ENCODE measurements around the gene CCDC18. TPM values are rescaled to one million over a fixed set of nuclear protein-coding genes. Genes with fewer than 3 reads are reported as not detected.

The CCDC18 gene, protein sequence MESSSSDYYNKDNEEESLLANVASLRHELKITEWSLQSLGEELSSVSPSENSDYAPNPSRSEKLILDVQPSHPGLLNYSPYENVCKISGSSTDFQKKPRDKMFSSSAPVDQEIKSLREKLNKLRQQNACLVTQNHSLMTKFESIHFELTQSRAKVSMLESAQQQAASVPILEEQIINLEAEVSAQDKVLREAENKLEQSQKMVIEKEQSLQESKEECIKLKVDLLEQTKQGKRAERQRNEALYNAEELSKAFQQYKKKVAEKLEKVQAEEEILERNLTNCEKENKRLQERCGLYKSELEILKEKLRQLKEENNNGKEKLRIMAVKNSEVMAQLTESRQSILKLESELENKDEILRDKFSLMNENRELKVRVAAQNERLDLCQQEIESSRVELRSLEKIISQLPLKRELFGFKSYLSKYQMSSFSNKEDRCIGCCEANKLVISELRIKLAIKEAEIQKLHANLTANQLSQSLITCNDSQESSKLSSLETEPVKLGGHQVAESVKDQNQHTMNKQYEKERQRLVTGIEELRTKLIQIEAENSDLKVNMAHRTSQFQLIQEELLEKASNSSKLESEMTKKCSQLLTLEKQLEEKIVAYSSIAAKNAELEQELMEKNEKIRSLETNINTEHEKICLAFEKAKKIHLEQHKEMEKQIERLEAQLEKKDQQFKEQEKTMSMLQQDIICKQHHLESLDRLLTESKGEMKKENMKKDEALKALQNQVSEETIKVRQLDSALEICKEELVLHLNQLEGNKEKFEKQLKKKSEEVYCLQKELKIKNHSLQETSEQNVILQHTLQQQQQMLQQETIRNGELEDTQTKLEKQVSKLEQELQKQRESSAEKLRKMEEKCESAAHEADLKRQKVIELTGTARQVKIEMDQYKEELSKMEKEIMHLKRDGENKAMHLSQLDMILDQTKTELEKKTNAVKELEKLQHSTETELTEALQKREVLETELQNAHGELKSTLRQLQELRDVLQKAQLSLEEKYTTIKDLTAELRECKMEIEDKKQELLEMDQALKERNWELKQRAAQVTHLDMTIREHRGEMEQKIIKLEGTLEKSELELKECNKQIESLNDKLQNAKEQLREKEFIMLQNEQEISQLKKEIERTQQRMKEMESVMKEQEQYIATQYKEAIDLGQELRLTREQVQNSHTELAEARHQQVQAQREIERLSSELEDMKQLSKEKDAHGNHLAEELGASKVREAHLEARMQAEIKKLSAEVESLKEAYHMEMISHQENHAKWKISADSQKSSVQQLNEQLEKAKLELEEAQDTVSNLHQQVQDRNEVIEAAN (N-terminal part only)
- total RNA-seq: 10 to 100 TPM; 11.7 to 17.2 (median 14.4) TPM
- 20.8 TPM for total RNA-seq (2013)

DNA sequence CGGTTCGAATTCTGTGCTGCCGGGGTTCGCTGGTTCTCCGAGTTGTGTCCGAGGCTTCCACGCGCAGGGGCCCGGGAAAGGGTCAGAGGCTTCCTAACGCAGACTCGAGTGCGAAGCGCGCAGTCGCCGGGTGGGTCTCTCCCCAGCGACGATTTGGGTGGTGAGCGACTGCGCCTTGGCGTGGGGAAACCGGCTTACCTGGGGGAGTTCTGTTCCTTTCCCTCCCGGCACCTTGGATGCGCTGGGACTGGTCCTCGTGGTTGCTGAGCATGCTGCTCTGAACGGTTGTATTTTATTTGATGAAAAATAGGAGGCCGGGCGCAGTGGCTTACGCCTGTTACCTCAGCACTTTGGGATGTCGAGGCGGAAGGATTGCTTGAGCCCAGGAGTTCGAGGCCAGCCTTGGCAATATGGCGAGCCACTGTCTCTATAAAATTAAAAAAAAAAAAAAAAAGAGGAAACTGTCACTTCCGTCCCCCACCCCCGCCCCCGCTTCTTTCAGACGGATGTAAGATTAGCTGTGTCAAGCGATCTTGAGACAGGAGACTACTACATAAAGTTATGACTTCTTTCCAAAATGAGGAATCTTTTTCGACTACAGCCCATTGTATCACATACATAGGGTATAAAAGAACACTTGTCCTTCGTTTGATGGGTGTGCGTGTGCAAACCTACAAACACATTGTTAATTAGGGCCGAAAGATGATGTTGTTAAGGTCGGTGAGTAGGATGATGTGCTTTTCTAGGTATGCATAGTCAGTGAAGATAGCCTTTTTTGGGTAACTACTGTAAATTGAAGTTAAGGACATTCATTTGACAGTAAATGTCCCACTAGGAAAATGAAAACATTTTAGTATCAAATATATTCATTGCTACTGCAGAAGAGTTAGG lies at the start of gene CCDC18:
Gene CCDC18 (plus strand): TSS at position 2 of the 891 bp plus-strand sequence. CDS start 2,638 bp downstream, outside the sequence.
- Histone ChIP-seq H3K4me3 (ENCODE audit: low read length) (peak within 1 kb of the TSS; percentile 93), H3K27ac (ENCODE audit: low read length) (peak within 1 kb of the TSS; percentile 97), H3K9me3 (ENCODE audit: control insufficient read depth, insufficient read depth, low read length) (no peaks in the 10 kb centered on the region), H3K27me3 (ENCODE audit: control insufficient read depth, insufficient read depth, low read length) (no peaks in the 10 kb centered on the region), H3K4me1 (ENCODE audit: control insufficient read depth, insufficient read depth, low read length) (peaks cover 26% of the 10 kb centered on the region), H3K36me3 (ENCODE audit: control insufficient read depth, insufficient read depth, low read length) (peaks cover 10% of the 10 kb centered on the region)
- H3K4me1 Mint-ChIP-seq: peaks cover 34 to 52% of the 10 kb centered on the region in 2 donors
- no peaks in the 10 kb centered on the region for H3K36me3 Mint-ChIP-seq
- H3K27ac Mint-ChIP-seq: peak within 1 kb of the TSS; percentile 95
- ATAC-seq: peak; percentile 25 to 54 (median 40)
- intact Hi-C loops (cut with micrococcal nuclease): loop anchor here (1.0 to 2.0 kb wide), 4 partner anchors 102 to 350 kb away; partner anchors contain the start of genes DIPK1A and MTF2
- peak within 1 kb of the TSS; percentile 89 for H3K4me3 Mint-ChIP-seq
- TF ChIP-seq, protein P1, sequence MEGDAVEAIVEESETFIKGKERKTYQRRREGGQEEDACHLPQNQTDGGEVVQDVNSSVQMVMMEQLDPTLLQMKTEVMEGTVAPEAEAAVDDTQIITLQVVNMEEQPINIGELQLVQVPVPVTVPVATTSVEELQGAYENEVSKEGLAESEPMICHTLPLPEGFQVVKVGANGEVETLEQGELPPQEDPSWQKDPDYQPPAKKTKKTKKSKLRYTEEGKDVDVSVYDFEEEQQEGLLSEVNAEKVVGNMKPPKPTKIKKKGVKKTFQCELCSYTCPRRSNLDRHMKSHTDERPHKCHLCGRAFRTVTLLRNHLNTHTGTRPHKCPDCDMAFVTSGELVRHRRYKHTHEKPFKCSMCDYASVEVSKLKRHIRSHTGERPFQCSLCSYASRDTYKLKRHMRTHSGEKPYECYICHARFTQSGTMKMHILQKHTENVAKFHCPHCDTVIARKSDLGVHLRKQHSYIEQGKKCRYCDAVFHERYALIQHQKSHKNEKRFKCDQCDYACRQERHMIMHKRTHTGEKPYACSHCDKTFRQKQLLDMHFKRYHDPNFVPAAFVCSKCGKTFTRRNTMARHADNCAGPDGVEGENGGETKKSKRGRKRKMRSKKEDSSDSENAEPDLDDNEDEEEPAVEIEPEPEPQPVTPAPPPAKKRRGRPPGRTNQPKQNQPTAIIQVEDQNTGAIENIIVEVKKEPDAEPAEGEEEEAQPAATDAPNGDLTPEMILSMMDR (IDR thresholded peaks at IDR 0.05): no peak
- WGBS (ENCODE audit: insufficient coverage): under 1% methylated on average over 43 of the region's 43 CpGs
- no peaks in the 10 kb centered on the region for H3K27me3 Mint-ChIP-seq (ENCODE audit: low read depth in 2 of 2)
- H3K9me3 Mint-ChIP-seq: no peaks in the 10 kb centered on the region
- peak in 1 of 2 donors; percentile 87 for DNase-seq

DNA sequence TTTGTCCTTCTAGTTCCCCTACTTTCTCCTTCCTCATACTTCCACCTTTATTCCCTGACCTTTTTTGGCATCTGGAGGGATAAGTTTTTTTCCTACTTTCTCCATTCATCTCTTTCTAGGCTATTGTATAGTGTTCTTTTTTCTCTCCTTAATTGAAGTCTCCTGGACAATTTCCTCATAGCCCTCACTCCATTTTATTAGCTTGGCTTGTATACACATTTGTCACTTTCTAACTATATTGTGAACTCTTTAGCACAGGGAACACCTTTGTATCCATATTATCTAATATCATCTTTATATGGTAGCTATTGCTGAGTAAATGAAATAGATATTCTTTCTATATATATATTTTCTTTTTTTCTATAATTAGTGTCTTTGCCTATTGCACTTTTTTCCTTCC lies 47.9 kb upstream of the CCDC18 start:
- Mint-ChIP-seq H3K9me3 (no peaks in the 10 kb centered on the region), H3K36me3 (peaks cover 7% of the 10 kb centered on the region), H3K4me3 (no peak overlapping the region), H3K27me3 (ENCODE audit: low read depth in 2 of 2) (no peaks in the 10 kb centered on the region), H3K27ac (no peak overlapping the region), H3K4me1 (no peaks in the 10 kb centered on the region)
- Histone ChIP-seq H3K4me1 (ENCODE audit: control insufficient read depth, insufficient read depth, low read length) (no peaks in the 10 kb centered on the region), H3K27ac (ENCODE audit: low read length) (no peak overlapping the region), H3K36me3 (ENCODE audit: control insufficient read depth, insufficient read depth, low read length) (peaks cover 59% of the 10 kb centered on the region), H3K27me3 (ENCODE audit: control insufficient read depth, insufficient read depth, low read length) (no peaks in the 10 kb centered on the region), H3K4me3 (ENCODE audit: low read length) (no peak overlapping the region), H3K9me3 (ENCODE audit: control insufficient read depth, insufficient read depth, low read length) (no peaks in the 10 kb centered on the region)
- no peak for ATAC-seq
- TF ChIP-seq, protein P1 (IDR thresholded peaks at IDR 0.05): no peak
- DNase-seq: no peak
- intact Hi-C loops (cut with micrococcal nuclease): no loop called here

DNA sequence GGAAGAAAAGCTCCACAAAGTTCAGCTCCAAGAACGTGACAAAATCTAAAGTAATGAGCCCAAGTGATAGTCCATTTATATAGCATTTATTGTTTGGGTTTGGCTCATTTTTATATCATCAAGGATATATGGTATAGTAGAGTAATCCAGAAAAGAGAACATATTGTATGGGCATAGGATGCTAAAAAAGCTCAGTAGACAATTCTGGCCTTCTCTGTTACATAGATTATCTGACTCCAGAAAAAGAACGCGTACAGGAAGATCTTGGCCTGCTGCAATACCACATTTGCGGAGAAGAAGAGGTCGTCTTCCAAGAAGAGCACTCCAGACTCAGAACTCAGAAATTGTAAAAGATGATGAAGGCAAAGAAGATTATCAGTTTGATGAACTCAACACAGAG lies 44.1 kb upstream of the CCDC18 start:
- no peaks in the 10 kb centered on the region for H3K4me1 ChIP-seq (ENCODE audit: control insufficient read depth, insufficient read depth, low read length)
- peaks cover 64% of the 10 kb centered on the region for H3K36me3 ChIP-seq (ENCODE audit: control insufficient read depth, insufficient read depth, low read length)
- H3K27ac ChIP-seq (ENCODE audit: low read length): no peak overlapping the region
- no peaks in the 10 kb centered on the region for H3K27me3 Mint-ChIP-seq (ENCODE audit: low read depth in 2 of 2)
- no peaks in the 10 kb centered on the region for H3K27me3 ChIP-seq (ENCODE audit: control insufficient read depth, insufficient read depth, low read length)
- H3K36me3 Mint-ChIP-seq: peaks cover 7% of the 10 kb centered on the region
- H3K9me3 Mint-ChIP-seq: no peaks in the 10 kb centered on the region
- H3K4me3 Mint-ChIP-seq: no peak overlapping the region
- no peaks in the 10 kb centered on the region for H3K9me3 ChIP-seq (ENCODE audit: control insufficient read depth, insufficient read depth, low read length)
- TF ChIP-seq, protein P1 (IDR thresholded peaks at IDR 0.05): no peak
- intact Hi-C loops (cut with micrococcal nuclease): no loop called here
- no peaks in the 10 kb centered on the region for H3K4me1 Mint-ChIP-seq
- H3K27ac Mint-ChIP-seq: no peak overlapping the region
- DNase-seq (no peak), ATAC-seq (no peak)
- H3K4me3 ChIP-seq (ENCODE audit: low read length): no peak overlapping the region
- WGBS (ENCODE audit: insufficient coverage): 91% methylated on average over 5 of the region's 5 CpGs
